Tibial artery (tissue), 4 donors: ENCODE results near the gene PBXIP1.

Experiments
- DNase-seq, 2 donors: peaks; one replicate each; pipeline ENCODE4 v3.0.0-alpha.2; 2019
- H3K27ac ChIP-seq, 2 donors: fragments of 200-600 bp; sonication (generic) in 1 of 2; 1 replicate in 1 of 2; 2 replicates in 1 of 2; pipeline ENCODE4 v1.5.1; 2018 to 2019; ENCODE audit warnings: mild to moderate bottlenecking in 1 of 2
- H3K27me3 ChIP-seq, 2 donors: fragments of 200-600 bp; sonication (generic) in 1 of 2; one replicate each; pipeline versions ENCODE4 v1.5.1 to v1.6.0; 2016 to 2019
- H3K36me3 ChIP-seq, 3 donors: fragments of 200-600 bp; sonication (generic) in 2 of 3; one replicate each; pipeline ENCODE4 v1.5.1; 2016 to 2019; ENCODE audit warnings: mild to moderate bottlenecking in 2 of 3
- H3K4me1 ChIP-seq, 4 donors: fragments of 200-600 bp; sonication (generic) in 2 of 4; 1 replicate in 3 of 4; 2 replicates in 1 of 4; pipeline ENCODE4 v1.5.1; 2016 to 2019
- H3K4me3 ChIP-seq, 2 donors: fragments of 200-600 bp; sonication (generic) in 1 of 2; 1 replicate in 1 of 2; 2 replicates in 1 of 2; pipeline ENCODE4 v1.5.1; 2018 to 2019; ENCODE audit warnings: mild to moderate bottlenecking in 2 of 2
- H3K9me3 ChIP-seq, 3 donors: fragments of 200-600 bp; sonication (generic) in 1 of 3; one replicate each; pipeline ENCODE4 v1.5.1; 2016 to 2019
- intact Hi-C: fragments of 100-400 bp; cut with DNase I; formaldehyde crosslinking; loops from one replicate; pipeline ENCODE4 v1.15.0; 2023; ENCODE audit warnings: low total_unique reads
- TF ChIP-seq, protein P1 (sequence below), 2 experiments: fragments of 200-600 bp in 1 of 2; fragments of 450-650 bp in 1 of 2; IDR thresholded peaks; one replicate each; pipeline ENCODE4 v1.5.1; 2017 to 2019; ENCODE audit warnings: antibody characterized with exemption in 2 of 2, mild to moderate bottlenecking in 1 of 2, moderate library complexity in 1 of 2

PBXIP1 gene, protein sequence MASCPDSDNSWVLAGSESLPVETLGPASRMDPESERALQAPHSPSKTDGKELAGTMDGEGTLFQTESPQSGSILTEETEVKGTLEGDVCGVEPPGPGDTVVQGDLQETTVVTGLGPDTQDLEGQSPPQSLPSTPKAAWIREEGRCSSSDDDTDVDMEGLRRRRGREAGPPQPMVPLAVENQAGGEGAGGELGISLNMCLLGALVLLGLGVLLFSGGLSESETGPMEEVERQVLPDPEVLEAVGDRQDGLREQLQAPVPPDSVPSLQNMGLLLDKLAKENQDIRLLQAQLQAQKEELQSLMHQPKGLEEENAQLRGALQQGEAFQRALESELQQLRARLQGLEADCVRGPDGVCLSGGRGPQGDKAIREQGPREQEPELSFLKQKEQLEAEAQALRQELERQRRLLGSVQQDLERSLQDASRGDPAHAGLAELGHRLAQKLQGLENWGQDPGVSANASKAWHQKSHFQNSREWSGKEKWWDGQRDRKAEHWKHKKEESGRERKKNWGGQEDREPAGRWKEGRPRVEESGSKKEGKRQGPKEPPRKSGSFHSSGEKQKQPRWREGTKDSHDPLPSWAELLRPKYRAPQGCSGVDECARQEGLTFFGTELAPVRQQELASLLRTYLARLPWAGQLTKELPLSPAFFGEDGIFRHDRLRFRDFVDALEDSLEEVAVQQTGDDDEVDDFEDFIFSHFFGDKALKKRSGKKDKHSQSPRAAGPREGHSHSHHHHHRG

DNA sequence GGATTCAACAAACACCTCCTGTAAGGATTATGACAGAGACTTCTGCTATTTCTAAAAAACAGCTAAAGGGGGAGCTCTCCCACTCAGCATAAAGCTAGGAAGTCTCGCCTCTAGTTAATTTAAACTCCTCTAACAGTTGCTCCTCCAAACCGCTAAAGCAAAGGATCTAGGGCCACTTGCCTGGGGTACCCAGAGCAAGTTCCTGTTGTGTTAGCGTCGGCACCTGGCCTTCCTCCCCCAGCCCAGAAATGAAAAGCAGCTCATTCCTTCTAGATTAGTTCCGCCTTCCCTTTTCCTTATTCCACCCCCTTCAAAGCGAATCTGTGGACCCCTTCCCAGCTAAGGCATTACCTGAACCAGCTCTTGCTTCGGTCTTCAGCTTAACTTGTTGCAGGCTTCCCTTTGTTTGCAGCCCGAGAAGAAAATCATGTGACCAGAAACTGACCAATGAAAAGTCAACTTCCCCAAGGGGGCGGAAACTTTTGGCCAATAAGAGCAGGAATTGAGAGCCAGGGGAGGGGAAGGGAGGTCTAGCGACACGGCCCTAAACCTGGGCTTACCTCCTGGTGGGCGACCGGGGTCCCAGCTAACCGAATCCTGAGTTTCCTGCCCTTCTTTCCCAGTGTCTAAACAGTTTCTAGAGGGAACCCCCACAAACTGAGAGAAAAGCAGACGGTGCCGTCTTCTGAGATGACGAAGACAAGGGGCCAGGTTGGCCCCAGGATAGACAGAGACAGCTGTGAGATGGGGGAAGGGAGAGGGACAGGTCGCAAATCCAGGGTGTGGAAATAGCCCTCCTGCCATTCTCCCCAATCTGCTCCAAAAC is at the start of gene PBXIP1:
PBXIP1 (minus strand) TSS at position 382 of the 826 bp plus-strand sequence. CDS start 2,378 bp downstream, outside the sequence.
- TF ChIP-seq, protein P1, sequence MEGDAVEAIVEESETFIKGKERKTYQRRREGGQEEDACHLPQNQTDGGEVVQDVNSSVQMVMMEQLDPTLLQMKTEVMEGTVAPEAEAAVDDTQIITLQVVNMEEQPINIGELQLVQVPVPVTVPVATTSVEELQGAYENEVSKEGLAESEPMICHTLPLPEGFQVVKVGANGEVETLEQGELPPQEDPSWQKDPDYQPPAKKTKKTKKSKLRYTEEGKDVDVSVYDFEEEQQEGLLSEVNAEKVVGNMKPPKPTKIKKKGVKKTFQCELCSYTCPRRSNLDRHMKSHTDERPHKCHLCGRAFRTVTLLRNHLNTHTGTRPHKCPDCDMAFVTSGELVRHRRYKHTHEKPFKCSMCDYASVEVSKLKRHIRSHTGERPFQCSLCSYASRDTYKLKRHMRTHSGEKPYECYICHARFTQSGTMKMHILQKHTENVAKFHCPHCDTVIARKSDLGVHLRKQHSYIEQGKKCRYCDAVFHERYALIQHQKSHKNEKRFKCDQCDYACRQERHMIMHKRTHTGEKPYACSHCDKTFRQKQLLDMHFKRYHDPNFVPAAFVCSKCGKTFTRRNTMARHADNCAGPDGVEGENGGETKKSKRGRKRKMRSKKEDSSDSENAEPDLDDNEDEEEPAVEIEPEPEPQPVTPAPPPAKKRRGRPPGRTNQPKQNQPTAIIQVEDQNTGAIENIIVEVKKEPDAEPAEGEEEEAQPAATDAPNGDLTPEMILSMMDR (IDR thresholded peaks at IDR 0.05), result peak; percentile 27 to 38
- Histone ChIP-seq H3K4me3 (peak within 1 kb of the TSS; percentile 55 to 61), H3K27me3 (no peaks in the 10 kb centered on the region), H3K4me1 (peaks cover 7 to 69% (median 56%) of the 10 kb centered on the region in 4 donors), H3K27ac (peak within 1 kb of the TSS; percentile 82 to 83), H3K36me3 (peaks cover 0 to 29% (median 18%) of the 10 kb centered on the region in 3 donors), H3K9me3 (no peaks in the 10 kb centered on the region)
- peak; percentile 85 to 90 for DNase-seq
- intact Hi-C loops, result no loop called here

DNA sequence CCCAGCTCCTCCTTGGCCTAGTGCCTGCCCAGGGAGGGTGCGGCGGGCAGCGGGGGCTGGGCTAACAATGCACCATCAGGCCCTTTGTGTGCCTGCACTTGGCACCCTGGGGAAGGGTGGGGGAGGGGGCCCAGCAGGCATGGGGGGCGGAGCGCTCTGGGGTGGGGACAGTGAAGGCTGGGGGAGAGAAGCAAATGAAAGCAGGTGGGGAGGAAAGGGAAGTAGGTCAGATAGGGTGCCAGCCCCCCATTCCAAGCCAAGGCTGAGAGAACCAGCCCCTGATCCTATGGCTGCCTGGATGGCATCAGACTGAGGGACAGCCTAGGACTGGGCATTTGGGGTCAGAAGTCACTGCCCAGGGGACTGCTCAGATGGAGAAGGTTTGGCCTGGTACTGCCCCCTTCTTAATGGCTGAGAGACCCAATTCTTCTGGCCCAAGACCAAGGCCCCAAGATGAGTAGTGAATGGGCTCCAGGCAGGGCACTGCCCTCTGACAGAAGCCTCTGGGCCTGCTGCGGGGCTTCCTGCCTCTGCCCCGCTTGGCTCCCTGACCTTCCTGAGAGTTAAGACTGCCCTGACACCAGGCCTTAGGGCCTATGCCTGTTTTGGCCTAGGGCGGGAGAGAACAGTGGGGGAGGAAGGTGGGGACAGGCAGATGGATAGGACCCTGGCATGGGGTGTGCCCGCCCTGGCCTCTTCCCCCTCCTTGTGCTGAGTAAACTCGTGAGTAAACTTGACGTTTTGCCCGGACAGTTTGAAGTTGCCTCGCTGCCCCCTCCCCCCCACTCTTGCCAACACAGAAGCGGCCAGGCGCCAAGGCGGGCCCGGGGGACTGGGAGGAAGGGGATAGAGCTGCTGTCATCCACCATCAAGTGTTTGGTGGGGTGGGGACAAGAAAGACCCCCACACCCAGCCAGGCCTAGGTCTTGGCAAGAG is 49.4 kb upstream of the PBXIP1 start:
- Histone ChIP-seq H3K4me3 (peak overlapping the region; percentile 87 to 96), H3K9me3 (no peaks in the 10 kb centered on the region), H3K27ac (peak overlapping the region; percentile 95 to 96), H3K4me1 (peaks cover 0 to 65% (median 49%) of the 10 kb centered on the region in 4 donors), H3K36me3 (no peaks in the 10 kb centered on the region), H3K27me3 (no peaks in the 10 kb centered on the region)
- DNase-seq, result peak; percentile 77 to 92
- TF ChIP-seq, protein P1 (IDR thresholded peaks at IDR 0.05), result no peak
- intact Hi-C loops, result no loop called here

DNA sequence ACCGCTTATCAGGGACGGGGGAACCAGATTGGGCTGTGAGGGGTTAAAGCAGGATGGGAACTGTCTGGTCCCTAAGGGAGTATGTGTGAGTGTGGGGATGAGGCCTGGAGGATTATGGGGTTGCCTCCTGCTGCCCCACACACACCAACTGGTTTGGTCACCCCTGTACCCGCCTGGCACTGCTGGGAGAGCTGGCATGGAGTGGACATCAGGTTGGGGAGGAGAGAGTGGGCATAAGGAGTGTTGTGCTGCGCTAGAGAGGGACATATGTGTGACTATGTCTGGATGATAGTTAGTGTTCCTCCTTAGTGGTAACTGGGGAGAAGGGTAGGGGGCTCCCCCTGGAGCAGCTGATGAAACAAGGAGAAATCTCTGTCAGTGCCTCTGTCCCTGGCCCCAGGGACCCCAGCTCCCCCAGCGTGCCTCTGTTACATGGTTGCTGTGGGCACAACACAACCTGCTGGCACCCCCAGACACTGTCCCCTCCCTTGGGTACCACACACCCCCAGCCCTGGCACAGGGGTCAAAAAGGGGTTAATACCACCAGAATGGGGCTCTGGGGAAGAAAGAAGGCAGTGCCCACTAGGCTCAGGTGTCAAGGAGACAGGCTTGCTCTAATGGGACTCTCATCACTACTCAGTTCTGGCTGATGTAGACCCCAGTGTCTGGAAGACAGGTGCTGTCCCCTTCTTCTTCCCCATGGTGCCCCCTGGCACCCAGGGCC is 48.6 kb upstream of the PBXIP1 start:
- H3K4me3 ChIP-seq, result peak overlapping the region; percentile 87 to 96
- H3K36me3 ChIP-seq, result no peaks in the 10 kb centered on the region
- no peak for DNase-seq
- TF ChIP-seq, protein P1 (IDR thresholded peaks at IDR 0.05), result no peak
- peak overlapping the region; percentile 95 to 96 for H3K27ac ChIP-seq
- peaks cover 0 to 65% (median 56%) of the 10 kb centered on the region in 4 donors for H3K4me1 ChIP-seq
- H3K9me3 ChIP-seq, result no peaks in the 10 kb centered on the region
- H3K27me3 ChIP-seq, result no peaks in the 10 kb centered on the region
- intact Hi-C loops, result no loop called here

DNA sequence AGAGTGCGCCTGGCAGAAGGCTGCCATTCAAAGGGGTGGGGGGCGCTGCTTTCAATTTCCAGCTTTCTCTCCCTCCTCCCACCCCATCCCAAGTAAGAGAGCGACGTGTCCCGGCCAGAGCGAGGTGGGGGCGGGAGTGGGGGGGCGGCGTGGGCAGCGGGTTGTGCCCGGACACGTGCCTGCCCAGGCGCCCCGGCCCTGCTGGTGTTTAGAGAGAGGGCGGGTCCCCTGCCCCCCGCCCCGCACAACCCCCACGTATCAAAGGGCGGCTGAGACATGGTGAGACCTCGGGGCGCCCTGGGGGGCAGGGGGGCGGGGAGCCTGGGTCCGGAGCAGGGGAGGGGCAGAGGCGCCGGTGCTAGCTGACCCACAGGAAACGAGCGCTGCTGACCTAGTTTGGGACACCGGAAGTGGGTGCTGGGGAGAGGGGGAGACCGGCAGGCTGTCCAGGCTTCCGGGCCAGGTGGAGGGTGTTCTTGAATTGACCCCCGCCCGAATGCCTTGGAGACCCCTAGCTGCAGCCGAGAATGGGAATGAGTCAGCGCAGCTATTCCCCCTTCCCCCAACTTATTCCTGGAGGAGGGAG is 48.0 kb upstream of the PBXIP1 start:
- peaks cover 0 to 66% (median 62%) of the 10 kb centered on the region in 4 donors for H3K4me1 ChIP-seq
- intact Hi-C loops, result no loop called here
- H3K36me3 ChIP-seq, result no peaks in the 10 kb centered on the region
- DNase-seq, result peak; percentile 77 to 88
- H3K9me3 ChIP-seq, result no peaks in the 10 kb centered on the region
- peak overlapping the region; percentile 87 to 96 for H3K4me3 ChIP-seq
- TF ChIP-seq, protein P1 (IDR thresholded peaks at IDR 0.05), result no peak
- H3K27ac ChIP-seq, result peak overlapping the region; percentile 95 to 96
- H3K27me3 ChIP-seq, result no peaks in the 10 kb centered on the region
